Measurements from ENCODE around the gene TMTC4. TPM values are rescaled to one million over a fixed set of nuclear protein-coding genes. Genes with fewer than 3 reads are reported as not detected.

TMTC4 gene
- total RNA-seq, 2 experiments from 2014 or later = 26.0 to 33.0 TPM

DNA sequence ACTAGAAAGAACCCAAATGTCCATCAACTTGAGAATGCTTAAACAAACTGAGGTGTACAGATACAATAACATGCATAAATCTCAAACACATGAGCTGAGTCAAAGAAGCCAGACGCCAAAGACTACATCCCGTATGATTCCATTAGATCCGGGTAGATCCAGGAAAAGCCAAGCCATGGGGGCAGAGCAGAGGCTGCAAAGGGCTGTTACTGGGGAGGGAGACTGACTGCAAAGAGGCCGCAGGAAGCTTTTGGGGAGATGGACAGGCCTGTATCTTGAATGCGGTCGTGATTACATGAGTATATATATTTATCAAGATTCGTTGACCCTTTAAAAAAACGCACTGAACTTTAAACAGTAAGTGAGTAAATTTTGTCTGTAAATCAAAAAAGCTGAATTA lies 114.7 kb downstream of the TMTC4 start:
- Mint-ChIP-seq H3K4me1 (peaks cover under 1% of the 10 kb centered on the region), H3K4me3 (no peak overlapping the region), H3K27me3 (no peaks in the 10 kb centered on the region), H3K27ac (no peak overlapping the region), H3K36me3 (no peaks in the 10 kb centered on the region), H3K9me3 (ENCODE audit: low read depth) (no peaks in the 10 kb centered on the region)
- CTCF ChIA-PET = interaction anchor here (0.8 to 0.9 kb wide), 2 partner anchors 11 to 13 kb away, joined by 3 read pairs; no protein-coding TSS in a partner anchor
- no peak for ATAC-seq
- DNase-seq = peak; percentile 19

Other genes starting within 250 kb of the TMTC4 start
- gene GGACT, start 86.0 kb downstream of the TMTC4 start, total RNA-seq = 1 to 10 TPM; 5.0 to 5.3 TPM